K562 (cell line): ENCODE data around the gene DAB2. TPM values are rescaled to one million over a fixed set of nuclear protein-coding genes. Genes with fewer than 3 reads are reported as not detected.

Experiments
- ATAC-seq: fragments of 200-7000 bp; cut with Tn5 transposase; 3 replicates; pipeline ENCODE4 v1.9.1; 2020; ENCODE audit warnings: moderate library complexity
- BruUV-seq: library from RNA; stranded (reverse); fragments of 400-500 nt; replicated peaks from 2 replicates; lab custom pipeline; 2021; lab: Mats Ljungman, UMichigan
- CTCF ChIA-PET: fragments of 300-600 bp; formaldehyde crosslinking; extraction: SDS; loops from one replicate; lab custom pipeline; 2021; ENCODE audit warnings: low intra/inter-chr PET ratio; lab: Yijun Ruan, JAX
- POLR2A ChIA-PET: fragments of 300-600, 350-650 bp; sonication (Branson Sonifier 250); formaldehyde crosslinking; extraction: SDS; loops from one replicate; lab custom pipeline; 2021; ENCODE audit warnings: antibody characterized with exemption, inconsistent platforms; lab: Yijun Ruan, JAX
- DNase-seq, 4 experiments: peaks; one replicate each; pipeline versions ENCODE4 v3.0.0 to v3.0.0-alpha.2; 2011 to 2018; ENCODE audit warnings: low spot score in 3 of 4, mixed read lengths in 3 of 4; ENCODE audit errors: extremely low read depth in 1 of 4
- FAIRE-seq: peaks from 2 replicates; lab custom pipeline; 2011; peaks lifted over from hg19 to GRCh38; lab: Jason Lieb, UNC
- H2AFZ ChIP-seq: 2 replicates; pipeline ENCODE4 v1.6.0; 2011; ENCODE audit warnings: low read depth, low read length, control low read depth, inconsistent platforms
- H3K27ac ChIP-seq: fragments of 200-600 bp; 3 replicates; pipeline ENCODE4 v1.8.0; 2011; ENCODE audit warnings: low read depth, mild to moderate bottlenecking, control low read depth, inconsistent platforms, low read length, moderate library complexity, mixed read lengths; ENCODE audit errors: extremely low read depth
- H3K27me3 ChIP-seq, 2 experiments: fragments of 300-600 bp in 1 of 2; 2 replicates in 1 of 2; 3 replicates in 1 of 2; pipeline versions ENCODE4 v1.6.0 to v1.8.0; 2011; ENCODE audit warnings: inconsistent platforms in 2 of 2, low read length in 2 of 2, mild to moderate bottlenecking in 1 of 2, mixed read lengths in 1 of 2, moderate library complexity in 1 of 2; ENCODE audit not compliant: control insufficient read depth in 2 of 2, insufficient read depth in 2 of 2
- H3K36me3 ChIP-seq: fragments of 300-600 bp; 3 replicates; pipeline ENCODE4 v1.8.0; 2011; ENCODE audit warnings: mild to moderate bottlenecking, low read length, inconsistent platforms; ENCODE audit not compliant: control insufficient read depth, insufficient read depth
- H3K4me1 ChIP-seq, 2 experiments: fragments of 200-600 bp in 1 of 2; replicated peaks in 1 of 2; 2 replicates in 1 of 2; 3 replicates in 1 of 2; pipeline versions ENCODE4 v1.5.1 to v1.8.0; 2011; ENCODE audit warnings: inconsistent platforms in 2 of 2, low read length in 2 of 2, mild to moderate bottlenecking in 1 of 2, mixed read lengths in 1 of 2, moderate library complexity in 1 of 2; ENCODE audit not compliant: control insufficient read depth in 2 of 2, insufficient read depth in 2 of 2
- H3K4me2 ChIP-seq: 2 replicates; pipeline ENCODE4 v1.6.1; 2011; ENCODE audit warnings: low read length, control low read depth, inconsistent platforms, mixed read lengths; ENCODE audit not compliant: insufficient read depth
- H3K4me3 ChIP-seq: fragments of 200-600 bp; sonication (generic), shearing (Covaris generic); 2 replicates; pipeline ENCODE4 v1.5.1; 2016; ENCODE audit warnings: control low read depth, inconsistent platforms
- H3K79me2 ChIP-seq: fragments of 200-600 bp; 3 replicates; pipeline ENCODE4 v1.8.0; 2011; ENCODE audit warnings: low read length, inconsistent platforms; ENCODE audit not compliant: control insufficient read depth, insufficient read depth
- H3K9ac ChIP-seq, 2 experiments: 2 replicates each; pipeline versions ENCODE4 v1.6.0 to v1.6.1; 2011; ENCODE audit warnings: low read depth in 2 of 2, low read length in 2 of 2, control low read depth in 1 of 2, inconsistent platforms in 1 of 2, mild to moderate bottlenecking in 1 of 2, mixed read lengths in 1 of 2; ENCODE audit not compliant: insufficient read depth in 1 of 2
- H3K9me1 ChIP-seq: one replicate; pipeline ENCODE4 v1.6.0; 2011; ENCODE audit warnings: inconsistent platforms, mild to moderate bottlenecking, low read length, moderate library complexity; ENCODE audit not compliant: control insufficient read depth, insufficient read depth
- H3K9me3 ChIP-seq: replicated peaks from 2 replicates; pipeline ENCODE4 v1.5.1; 2011; ENCODE audit warnings: low read depth, low read length, inconsistent platforms; ENCODE audit not compliant: control insufficient read depth, insufficient read depth
- H4K20me1 ChIP-seq: replicated peaks from 2 replicates; pipeline ENCODE4 v1.6.1; 2011; ENCODE audit warnings: low read length, inconsistent platforms, mixed read lengths; ENCODE audit not compliant: control insufficient read depth, insufficient read depth
- DACH1 ChIP-seq: fragments of 450-650 bp; IDR thresholded peaks from 2 replicates; pipeline ENCODE4 v1.6.1; 2018; ENCODE audit not compliant: partially characterized antibody
- EGR1 ChIP-seq: fragments of 450-650 bp; conservative IDR thresholded peaks from 2 replicates; pipeline ENCODE4 v1.6.1; 2017; ENCODE audit warnings: mild to moderate bottlenecking
- FOXO4 ChIP-seq: fragments of 450-650 bp; formaldehyde crosslinking; IDR thresholded peaks from 2 replicates; pipeline ENCODE4 v1.4.0; 2020; ENCODE audit warnings: mild to moderate bottlenecking, moderate library complexity
- HDAC3 ChIP-seq: fragments of 450-650 bp; IDR thresholded peaks from 2 replicates; pipeline ENCODE4 v1.6.1; 2018; ENCODE audit warnings: borderline replicate concordance, mild to moderate bottlenecking, moderate library complexity; ENCODE audit not compliant: partially characterized antibody
- HLTF ChIP-seq: fragments of 450-650 bp; IDR thresholded peaks from 2 replicates; pipeline ENCODE4 v1.6.1; 2016
- KLF1 ChIP-seq: fragments of 450-650 bp; IDR thresholded peaks from 2 replicates; pipeline ENCODE4 v1.6.1; 2016; ENCODE audit warnings: missing genetic modification characterization, missing compliant biosample characterization
- MAFF ChIP-seq: IDR thresholded peaks from 2 replicates; pipeline ENCODE4 v1.6.1; 2012; ENCODE audit warnings: low read length, improper control_type of control experiment
- SOX6 ChIP-seq: fragments of 450-650 bp; IDR thresholded peaks from 2 replicates; pipeline ENCODE4 v1.6.1; 2014; ENCODE audit warnings: mild to moderate bottlenecking
- STAG1 ChIP-seq: sonication (generic); formaldehyde crosslinking; IDR thresholded peaks from 2 replicates; pipeline ENCODE4 v1.5.0; 2020; ENCODE audit warnings: missing genetic modification reagents, borderline replicate concordance
- TCF7L2 ChIP-seq: fragments of 150-350 bp; IDR thresholded peaks from 2 replicates; pipeline ENCODE4 v1.6.1; 2016; ENCODE audit warnings: low read depth, mild to moderate bottlenecking, low read length, moderate library complexity
- ZFPM2 ChIP-seq: fragments of 250-450 bp; sonication (Bioruptor Pico); IDR thresholded peaks from 2 replicates; pipeline ENCODE4 v1.5.1; 2022; ENCODE audit warnings: mild to moderate bottlenecking
- ZNF140 ChIP-seq: fragments of 250-450 bp; sonication (Bioruptor Pico); IDR thresholded peaks from 2 replicates; pipeline ENCODE4 v1.8.0; 2021; ENCODE audit warnings: moderate library complexity, mild to moderate bottlenecking, inconsistent platforms
- WGBS: fragments of 100-300 bp; shearing (Covaris generic); methylation state at CpG from one replicate; pipeline ENCODE4 v1.1.6; 2016; ENCODE audit warnings: low coverage, mixed read lengths; ENCODE audit not compliant: insufficient coverage; ENCODE audit errors: missing lambda C conversion rate; 5-methylcytosine and 5-hydroxymethylcytosine counted together
- in situ Hi-C: fragments of 300-500 bp; cut with MboI; formaldehyde crosslinking; loops from 4 replicates; pipeline ENCODE4 v1.15.0; 2018; ENCODE audit warnings: inconsistent platforms, mixed read lengths
- intact Hi-C: fragments of 100-400 bp; cut with micrococcal nuclease; formaldehyde crosslinking; loops from 2 replicates; pipeline ENCODE4 v1.14.2; 2022
- polyA plus RNA-seq, 8 experiments: library from polyadenylated mRNA; depleted of rRNA in 4 of 8; stranded (reverse) in 5 of 8; unstranded in 3 of 8; fragments of >200 nt; fragmentation: Nextera tagmentation in 2 of 8; fragmentation: Illumina TruSeq in 1 of 8; extraction: Ambion mirVana in 2 of 8; extraction: Trizol in 1 of 8; gene quantifications; 2 replicates each; pipeline versions ENCODE4 v1.2.1 to v1.2.3, GENCODE V29; 2011 to 2014; ENCODE audit warnings: inconsistent platforms in 1 of 8, missing spikeins in 1 of 8
- total RNA-seq, 7 experiments: library from RNA; depleted of rRNA in 6 of 7; stranded (reverse); fragments of >200 nt in 6 of 7; fragmentation: Illumina TruSeq in 2 of 7; extraction: Trizol in 2 of 7; gene quantifications; 2 replicates each; pipeline versions ENCODE4 v1.2.1 to v1.2.3, GENCODE V29; 2011 to 2021; ENCODE audit warnings: low replicate concordance in 1 of 7

Gene DAB2
- total and polyA plus RNA-seq, 9 of the 15 experiments (the other 6 are each of a cell fraction or from before 2014, with no cell fraction given): 6.6 to 29.9 (median 24.1) TPM

- no peaks in the 10 kb centered on the region for H4K20me1 ChIP-seq
- in situ Hi-C loops (no loop called here), intact Hi-C loops (no loop called here)
- no peak overlapping the region for H3K27ac ChIP-seq
- ChIA-PET CTCF (no interaction called here), POLR2A (interaction anchor here (0.8 kb wide), 1 partner anchor 15 kb away, joined by 3 read pairs; no protein-coding TSS in a partner anchor)
- H3K9me3 ChIP-seq: no peaks in the 10 kb centered on the region
- H3K27me3 ChIP-seq: peaks cover 2 to 5% of the 10 kb centered on the region in 2 experiments; a peak in 3 of 5 replicates
- H3K9me1 ChIP-seq: no peaks in the 10 kb centered on the region
- no peaks in the 10 kb centered on the region for H3K79me2 ChIP-seq
- H3K4me1 ChIP-seq: no peaks in the 10 kb centered on the region
- no peak overlapping the region for H3K4me2 ChIP-seq
- no peak overlapping the region for H3K4me3 ChIP-seq
- H2AFZ ChIP-seq: no peak overlapping the region
- WGBS: 0% methylated on average over 2 of the region's 2 CpGs
- no peaks in the 10 kb centered on the region for H3K36me3 ChIP-seq
- no TSS peak for BruUV-seq
- FAIRE-seq: no peak
- TF ChIP-seq EGR1 (no peak), ZNF140 (CRISPR knock-in tag) (no peak), TCF7L2 (no peak), HLTF (no peak), STAG1 (CRISPR knock-in tag) (no peak), ZFPM2 (CRISPR knock-in tag) (no peak), FOXO4 (CRISPR knock-in tag) (no peak), KLF1 (no peak), MAFF (no peak), SOX6 (no peak), DACH1 (no peak), HDAC3 (no peak)
- H3K9ac ChIP-seq: no peak overlapping the region
- no peak for DNase-seq
- no peak for ATAC-seq
Measured at GRCh38 chr5:39470811-39471210, 46.0 kb upstream of the DAB2 start.
